Measurements from ENCODE around the gene RMND5A.

The RMND5A gene

GRCh38 chr2:86791573-86791972 lies 71.5 kb downstream of the RMND5A start:
- no peak for DNase-seq (ENCODE audit: low spot score)
- in situ Hi-C loops (cut with MboI; ENCODE audit: low sequenced_read_pairs, unreplicated experiment) = no loop called here
- TF ChIP-seq CTCF (IDR thresholded peaks at IDR 0.05; ENCODE audit: borderline replicate concordance, control extremely low read depth, extremely low read depth, insufficient read depth, missing control alignments) = no peak

- DNase-seq (ENCODE audit: low spot score) = no peak
- in situ Hi-C loops (cut with MboI; ENCODE audit: low sequenced_read_pairs, unreplicated experiment) = no loop called here
- no peak for TF ChIP-seq CTCF (IDR thresholded peaks at IDR 0.05; ENCODE audit: borderline replicate concordance, control extremely low read depth, extremely low read depth, insufficient read depth, missing control alignments)
Observed at GRCh38 chr2:86793752-86794151, 73.7 kb downstream of the RMND5A start.

GRCh38 chr2:86794861-86795260 lies 74.8 kb downstream of the RMND5A start:
- TF ChIP-seq CTCF (IDR thresholded peaks at IDR 0.05; ENCODE audit: borderline replicate concordance, control extremely low read depth, extremely low read depth, insufficient read depth, missing control alignments) = no peak
- in situ Hi-C loops (cut with MboI; ENCODE audit: low sequenced_read_pairs, unreplicated experiment) = no loop called here
- no peak for DNase-seq (ENCODE audit: low spot score)

GRCh38 chr2:86800856-86801567 lies 80.9 kb downstream of the RMND5A start:
- DNase-seq (ENCODE audit: low spot score) = no peak
- TF ChIP-seq CTCF (IDR thresholded peaks at IDR 0.05; ENCODE audit: borderline replicate concordance, control extremely low read depth, extremely low read depth, insufficient read depth, missing control alignments) = no peak
- in situ Hi-C loops (cut with MboI; ENCODE audit: low sequenced_read_pairs, unreplicated experiment) = no loop called here

- in situ Hi-C loops (cut with MboI; ENCODE audit: low sequenced_read_pairs, unreplicated experiment) = no loop called here
- DNase-seq (ENCODE audit: low spot score) = no peak
- TF ChIP-seq CTCF (IDR thresholded peaks at IDR 0.05; ENCODE audit: borderline replicate concordance, control extremely low read depth, extremely low read depth, insufficient read depth, missing control alignments) = no peak
Observed at GRCh38 chr2:86806059-86806857, 86.2 kb downstream of the RMND5A start.

- in situ Hi-C loops (cut with MboI; ENCODE audit: low sequenced_read_pairs, unreplicated experiment) = no loop called here
- no peak for DNase-seq (ENCODE audit: low spot score)
- no peak for TF ChIP-seq CTCF (IDR thresholded peaks at IDR 0.05; ENCODE audit: borderline replicate concordance, control extremely low read depth, extremely low read depth, insufficient read depth, missing control alignments)
Observed at GRCh38 chr2:86807133-86807467, 87.0 kb downstream of the RMND5A start.
